ENCODE results near the gene ADAMTS18. TPM values are rescaled to one million over a fixed set of nuclear protein-coding genes. Genes with fewer than 3 reads are reported as not detected.

Gene ADAMTS18
- polyA plus RNA-seq, 1 of the 3 experiments (the other 2 are of a cell fraction) = under 0.01 TPM

- Histone ChIP-seq H4K20me1 (ENCODE audit: insufficient read depth) (no peaks in the 10 kb centered on the region), H2AFZ (ENCODE audit: low read depth) (no peak overlapping the region), H3K79me2 (ENCODE audit: insufficient read depth) (no peaks in the 10 kb centered on the region), H3K9me2 (no peaks in the 10 kb centered on the region), H3K4me2 (no peak overlapping the region), H3K36me3 (replicated peaks in 1 of 2; ENCODE audit: control insufficient read depth in 1 of 2, insufficient read depth in 2 of 2, low read length in 1 of 2) (no peaks in the 10 kb centered on the region), H3K9me3 (no peaks in the 10 kb centered on the region), H3K4me1 (ENCODE audit: control insufficient read depth in 1 of 2, insufficient read depth in 2 of 2, low read depth in 1 of 2, low read length in 1 of 2) (no peaks in the 10 kb centered on the region; a peak in 1 of 4 replicates), H3K27ac (ENCODE audit: low read depth in 2 of 2, low read length in 1 of 2) (no peak overlapping the region), H3K4me3 (ENCODE audit: low read depth in 2 of 2, low read length in 1 of 2) (no peak overlapping the region), H3F3A (replicated peaks; ENCODE audit: insufficient read depth) (no peaks in the 10 kb centered on the region), H3K9ac (no peak overlapping the region), H3K27me3 (ENCODE audit: insufficient read depth) (no peaks in the 10 kb centered on the region; the same call in 1 of the 2 replicates)
- CTCF ChIA-PET = no interaction called here
- WGBS (ENCODE audit: low lambda C conversion rate) = 36% methylated on average over 2 of the region's 2 CpGs
- POLR2A ChIA-PET = no interaction called here
- TF ChIP-seq NFIC (IDR thresholded peaks at IDR 0.05; ENCODE audit: borderline replicate concordance) (no peak), RXRA (IDR thresholded peaks at IDR 0.05; ENCODE audit: borderline replicate concordance, low read depth) (no peak), POLR2AphosphoS5 (IDR thresholded peaks at IDR 0.05; ENCODE audit: low read depth, low read length) (no peak)
- DNase-seq = no peak
Observed at GRCh38 chr16:77445324-77445723, 10.5 kb upstream of the ADAMTS18 start.

DNA sequence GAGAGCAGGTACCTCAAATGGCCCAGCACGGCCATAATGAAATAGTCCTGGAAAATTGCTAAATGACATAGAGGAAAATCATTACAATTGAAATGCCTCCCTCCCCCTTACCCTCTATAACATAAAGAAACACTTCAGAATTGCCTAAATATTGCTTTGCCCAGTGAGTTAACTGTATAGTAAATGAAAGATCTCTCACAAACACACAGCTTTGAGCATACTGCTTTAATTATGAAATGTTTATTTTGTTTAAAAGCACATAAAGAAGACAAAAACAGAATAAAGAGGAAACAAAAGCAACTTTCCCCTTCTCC, 9.3 kb upstream of the ADAMTS18 start:
- TF ChIP-seq, protein P1, sequence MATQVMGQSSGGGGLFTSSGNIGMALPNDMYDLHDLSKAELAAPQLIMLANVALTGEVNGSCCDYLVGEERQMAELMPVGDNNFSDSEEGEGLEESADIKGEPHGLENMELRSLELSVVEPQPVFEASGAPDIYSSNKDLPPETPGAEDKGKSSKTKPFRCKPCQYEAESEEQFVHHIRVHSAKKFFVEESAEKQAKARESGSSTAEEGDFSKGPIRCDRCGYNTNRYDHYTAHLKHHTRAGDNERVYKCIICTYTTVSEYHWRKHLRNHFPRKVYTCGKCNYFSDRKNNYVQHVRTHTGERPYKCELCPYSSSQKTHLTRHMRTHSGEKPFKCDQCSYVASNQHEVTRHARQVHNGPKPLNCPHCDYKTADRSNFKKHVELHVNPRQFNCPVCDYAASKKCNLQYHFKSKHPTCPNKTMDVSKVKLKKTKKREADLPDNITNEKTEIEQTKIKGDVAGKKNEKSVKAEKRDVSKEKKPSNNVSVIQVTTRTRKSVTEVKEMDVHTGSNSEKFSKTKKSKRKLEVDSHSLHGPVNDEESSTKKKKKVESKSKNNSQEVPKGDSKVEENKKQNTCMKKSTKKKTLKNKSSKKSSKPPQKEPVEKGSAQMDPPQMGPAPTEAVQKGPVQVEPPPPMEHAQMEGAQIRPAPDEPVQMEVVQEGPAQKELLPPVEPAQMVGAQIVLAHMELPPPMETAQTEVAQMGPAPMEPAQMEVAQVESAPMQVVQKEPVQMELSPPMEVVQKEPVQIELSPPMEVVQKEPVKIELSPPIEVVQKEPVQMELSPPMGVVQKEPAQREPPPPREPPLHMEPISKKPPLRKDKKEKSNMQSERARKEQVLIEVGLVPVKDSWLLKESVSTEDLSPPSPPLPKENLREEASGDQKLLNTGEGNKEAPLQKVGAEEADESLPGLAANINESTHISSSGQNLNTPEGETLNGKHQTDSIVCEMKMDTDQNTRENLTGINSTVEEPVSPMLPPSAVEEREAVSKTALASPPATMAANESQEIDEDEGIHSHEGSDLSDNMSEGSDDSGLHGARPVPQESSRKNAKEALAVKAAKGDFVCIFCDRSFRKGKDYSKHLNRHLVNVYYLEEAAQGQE (IDR thresholded peaks at IDR 0.05; ENCODE audit: low read depth, low read length) = no peak
- TF ChIP-seq, protein P2, sequence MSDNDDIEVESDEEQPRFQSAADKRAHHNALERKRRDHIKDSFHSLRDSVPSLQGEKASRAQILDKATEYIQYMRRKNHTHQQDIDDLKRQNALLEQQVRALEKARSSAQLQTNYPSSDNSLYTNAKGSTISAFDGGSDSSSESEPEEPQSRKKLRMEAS (IDR thresholded peaks at IDR 0.05; ENCODE audit: low read depth) = no peak
- TF ChIP-seq USF2 (IDR thresholded peaks at IDR 0.05; ENCODE audit: borderline replicate concordance, low read depth, low read length) (no peak), ELF1 (IDR thresholded peaks at IDR 0.05) (no peak), MXI1 (IDR thresholded peaks at IDR 0.05; ENCODE audit: low read depth, low read length) (no peak), FOXM1 (IDR thresholded peaks at IDR 0.05; ENCODE audit: low read depth) (no peak), GABPA (IDR thresholded peaks at IDR 0.05; ENCODE audit: low read depth) (no peak)

More for the DNA sequence above, 9.3 kb upstream of the ADAMTS18 start:
- no peaks in the 10 kb centered on the region for H3K9me2 ChIP-seq
- no peak overlapping the region for H3K27ac ChIP-seq (ENCODE audit: low read depth in 2 of 2, low read length in 1 of 2)
- no peaks in the 10 kb centered on the region for H3F3A ChIP-seq (replicated peaks; ENCODE audit: insufficient read depth)
- POLR2A ChIA-PET = no interaction called here
- H2AFZ ChIP-seq (ENCODE audit: low read depth) = no peak overlapping the region
- no peaks in the 10 kb centered on the region for H4K20me1 ChIP-seq (ENCODE audit: insufficient read depth)
- no peak overlapping the region for H3K4me2 ChIP-seq
- WGBS (ENCODE audit: low lambda C conversion rate) = 0% methylated on average over 1 of the region's 1 CpG
- no peak overlapping the region for H3K4me3 ChIP-seq (ENCODE audit: low read depth in 2 of 2, low read length in 1 of 2)
- H3K27me3 ChIP-seq (ENCODE audit: insufficient read depth) = no peaks in the 10 kb centered on the region; the same call in 1 of the 2 replicates
- no peaks in the 10 kb centered on the region; a peak in 1 of 4 replicates for H3K4me1 ChIP-seq (ENCODE audit: control insufficient read depth in 1 of 2, insufficient read depth in 2 of 2, low read depth in 1 of 2, low read length in 1 of 2)
- CTCF ChIA-PET = interaction anchor here (1.0 kb wide), 1 partner anchor 32 kb away, joined by 3 read pairs; no protein-coding TSS in a partner anchor
- no peaks in the 10 kb centered on the region for H3K36me3 ChIP-seq (replicated peaks in 1 of 2; ENCODE audit: control insufficient read depth in 1 of 2, insufficient read depth in 2 of 2, low read length in 1 of 2)
- H3K9ac ChIP-seq = no peak overlapping the region
- DNase-seq = no peak
- no peaks in the 10 kb centered on the region for H3K9me3 ChIP-seq
- H3K79me2 ChIP-seq (ENCODE audit: insufficient read depth) = no peaks in the 10 kb centered on the region
